MM.1S (cell line): ENCODE data around the gene PDSS2.

Experiments used
- DNase-seq: peaks from one replicate; pipeline ENCODE4 v3.0.0-alpha.2; 2015
- H2AFZ ChIP-seq: fragments of 300-600 bp; sonication (generic); 2 replicates; pipeline ENCODE4 v1.6.0; 2016; ENCODE audit warnings: antibody characterized with exemption, low read length
- H3F3A ChIP-seq: fragments of 300-600 bp; sonication (generic); 2 replicates; pipeline ENCODE4 v1.6.1; 2016; ENCODE audit warnings: mild to moderate bottlenecking, antibody characterized with exemption, low read length, moderate library complexity, mixed read lengths; ENCODE audit not compliant: insufficient read depth
- H3K27ac ChIP-seq: fragments of 300-600 bp; sonication (generic); 2 replicates; pipeline ENCODE4 v1.5.1; 2016; ENCODE audit warnings: mild to moderate bottlenecking, low read length
- H3K27me3 ChIP-seq: fragments of 300-600 bp; sonication (generic); replicated peaks from 2 replicates; pipeline ENCODE4 v1.6.0; 2016; ENCODE audit warnings: low read length; ENCODE audit not compliant: insufficient read depth
- H3K36me3 ChIP-seq: fragments of 300-600 bp; sonication (generic); replicated peaks from 2 replicates; pipeline ENCODE4 v1.6.1; 2016; ENCODE audit warnings: mild to moderate bottlenecking, low read length, mixed read lengths; ENCODE audit not compliant: insufficient read depth
- H3K4me1 ChIP-seq: fragments of 300-600 bp; sonication (generic); 2 replicates; pipeline ENCODE4 v1.6.1; 2016; ENCODE audit warnings: low read length, mixed read lengths
- H3K4me2 ChIP-seq: fragments of 300-600 bp; sonication (generic); 2 replicates; pipeline ENCODE4 v1.6.0; 2016; ENCODE audit warnings: low read depth, low read length
- H3K4me3 ChIP-seq: fragments of 300-600 bp; sonication (generic); 2 replicates; pipeline ENCODE4 v1.5.1; 2016; ENCODE audit warnings: low read length, mixed read lengths
- H3K79me2 ChIP-seq: fragments of 300-600 bp; sonication (generic); 2 replicates; pipeline ENCODE4 v1.6.1; 2016; ENCODE audit warnings: mixed run types, low read length, mixed read lengths
- H3K9ac ChIP-seq: fragments of 300-600 bp; sonication (generic); 2 replicates; pipeline ENCODE4 v1.6.1; 2016; ENCODE audit warnings: low read length, mixed read lengths
- H3K9me2 ChIP-seq: fragments of 300-600 bp; sonication (generic); replicated peaks from 2 replicates; pipeline ENCODE4 v1.6.1; 2016; ENCODE audit warnings: mild to moderate bottlenecking, low read length, mixed read lengths; ENCODE audit not compliant: insufficient read depth
- H3K9me3 ChIP-seq: fragments of 300-600 bp; sonication (generic); replicated peaks from 2 replicates; pipeline ENCODE4 v1.6.1; 2016; ENCODE audit warnings: mild to moderate bottlenecking, low read length, mixed read lengths; ENCODE audit not compliant: insufficient read depth
- H4K20me1 ChIP-seq: fragments of 300-600 bp; sonication (generic); 2 replicates; pipeline ENCODE4 v1.6.1; 2016; ENCODE audit warnings: mild to moderate bottlenecking, low read length, moderate library complexity, mixed read lengths; ENCODE audit not compliant: insufficient read depth
- CTCF ChIP-seq: fragments of 300-600 bp; sonication (generic); IDR thresholded peaks from 2 replicates; pipeline ENCODE4 v1.5.1; 2016; ENCODE audit warnings: antibody characterized with exemption, low read length, mixed read lengths
- EZH2 ChIP-seq: fragments of 300-600 bp; sonication (generic); optimal IDR thresholded peaks from 2 replicates; pipeline ENCODE3; 2017; ENCODE audit warnings: low read depth, mild to moderate bottlenecking, antibody characterized with exemption, low read length, mixed read lengths
- EZH2phosphoT487 ChIP-seq: fragments of 300-600 bp; sonication (generic); IDR thresholded peaks from 2 replicates; pipeline ENCODE4 v1.6.1; 2018; ENCODE audit warnings: antibody characterized with exemption, low read length

The PDSS2 gene

GRCh38 chr6:107106165-107106564 is 353.2 kb downstream of the PDSS2 start:
- H3K9me3 ChIP-seq: no peaks in the 10 kb centered on the region
- no peaks in the 10 kb centered on the region for H4K20me1 ChIP-seq
- H3K36me3 ChIP-seq: no peaks in the 10 kb centered on the region
- H3K4me1 ChIP-seq: peaks cover 9% of the 10 kb centered on the region
- H3K27ac ChIP-seq: no peak overlapping the region
- H2AFZ ChIP-seq: no peak overlapping the region
- H3K9ac ChIP-seq: no peak overlapping the region
- H3K4me3 ChIP-seq: no peak overlapping the region
- DNase-seq: no peak
- H3K9me2 ChIP-seq: no peaks in the 10 kb centered on the region
- TF ChIP-seq EZH2 (no peak), EZH2phosphoT487 (no peak), CTCF (no peak)
- no peaks in the 10 kb centered on the region for H3F3A ChIP-seq
- H3K27me3 ChIP-seq: no peaks in the 10 kb centered on the region
- H3K4me2 ChIP-seq: no peak overlapping the region
- 0 out of 2 replicates have a peak, but pooled peaks cover 6% of the 10 kb centered on the region for H3K79me2 ChIP-seq

- H2AFZ ChIP-seq: no peak overlapping the region
- H3F3A ChIP-seq: no peaks in the 10 kb centered on the region
- no peaks in the 10 kb centered on the region for H4K20me1 ChIP-seq
- H3K4me3 ChIP-seq: no peak overlapping the region
- no peak overlapping the region for H3K9ac ChIP-seq
- 0 out of 2 replicates have a peak, but pooled peaks cover 6% of the 10 kb centered on the region for H3K79me2 ChIP-seq
- no peaks in the 10 kb centered on the region for H3K9me2 ChIP-seq
- H3K27me3 ChIP-seq: no peaks in the 10 kb centered on the region
- H3K4me1 ChIP-seq: peaks cover 11% of the 10 kb centered on the region
- H3K4me2 ChIP-seq: no peak overlapping the region
- no peak for TF ChIP-seq CTCF
- TF ChIP-seq EZH2phosphoT487: no peak
- TF ChIP-seq EZH2: no peak
- no peaks in the 10 kb centered on the region for H3K9me3 ChIP-seq
- DNase-seq: no peak
- H3K36me3 ChIP-seq: no peaks in the 10 kb centered on the region
- no peak overlapping the region for H3K27ac ChIP-seq
Observed at GRCh38 chr6:107105511-107106116, 353.8 kb downstream of the PDSS2 start.

GRCh38 chr6:107103082-107103481 is 356.3 kb downstream of the PDSS2 start:
- Histone ChIP-seq H3K4me3 (no peak overlapping the region), H3K36me3 (no peaks in the 10 kb centered on the region), H3K4me1 (peaks cover 11% of the 10 kb centered on the region), H3K27ac (no peak overlapping the region), H2AFZ (no peak overlapping the region), H3K9ac (no peak overlapping the region), H3F3A (no peaks in the 10 kb centered on the region), H3K9me3 (no peaks in the 10 kb centered on the region), H3K4me2 (no peak overlapping the region), H3K27me3 (no peaks in the 10 kb centered on the region), H3K9me2 (no peaks in the 10 kb centered on the region), H4K20me1 (no peaks in the 10 kb centered on the region), H3K79me2 (0 out of 2 replicates have a peak, but pooled peaks cover 2% of the 10 kb centered on the region)
- DNase-seq: no peak
- TF ChIP-seq CTCF (no peak), EZH2phosphoT487 (no peak), EZH2 (no peak)
